ENCODE measurements around the gene MYO1F.

The MYO1F gene

DNA sequence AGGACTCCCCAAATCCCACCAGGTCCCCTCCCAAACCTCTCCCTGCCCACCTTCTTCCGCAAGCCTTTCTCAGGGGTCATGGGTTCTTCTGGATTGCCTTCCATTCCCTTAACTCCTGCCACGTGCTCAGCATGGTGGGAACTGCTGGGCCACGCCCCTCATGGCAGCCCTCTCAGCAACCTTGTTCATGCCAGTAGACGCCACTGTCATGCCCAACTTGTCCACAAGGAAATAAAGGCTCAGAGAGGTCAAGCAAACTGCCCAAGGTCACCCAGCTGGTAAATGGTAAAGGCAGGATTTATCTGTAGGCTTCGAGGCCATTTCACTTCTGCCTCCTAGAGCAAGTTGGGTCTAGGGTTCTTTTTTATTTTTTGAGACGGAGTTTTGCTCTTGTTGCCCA is 85.7 kb downstream of the MYO1F start:
- no peak for DNase-seq (ENCODE audit: low spot score)

DNA sequence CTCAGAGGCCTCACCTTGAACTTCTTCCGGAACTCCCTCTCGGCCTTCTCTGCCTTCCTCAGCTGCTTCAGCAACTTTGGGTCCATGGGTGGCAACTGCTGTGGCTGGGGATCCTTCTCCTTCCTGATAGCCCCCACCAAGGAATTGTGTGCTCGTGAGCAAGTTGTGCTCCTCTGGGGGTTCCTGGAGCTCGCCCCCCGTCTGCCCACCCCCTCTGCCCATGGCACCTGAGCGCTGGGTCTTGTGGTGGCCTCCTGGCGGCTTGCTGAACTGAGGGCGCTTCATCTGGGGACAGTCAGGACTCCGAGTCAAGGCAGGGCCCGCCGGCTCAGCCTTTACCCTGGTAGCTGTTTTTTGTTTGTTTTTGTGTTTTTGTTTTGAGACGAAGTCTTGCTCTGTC is 86.4 kb downstream of the MYO1F start:
- no peak for DNase-seq (ENCODE audit: low spot score)

DNA sequence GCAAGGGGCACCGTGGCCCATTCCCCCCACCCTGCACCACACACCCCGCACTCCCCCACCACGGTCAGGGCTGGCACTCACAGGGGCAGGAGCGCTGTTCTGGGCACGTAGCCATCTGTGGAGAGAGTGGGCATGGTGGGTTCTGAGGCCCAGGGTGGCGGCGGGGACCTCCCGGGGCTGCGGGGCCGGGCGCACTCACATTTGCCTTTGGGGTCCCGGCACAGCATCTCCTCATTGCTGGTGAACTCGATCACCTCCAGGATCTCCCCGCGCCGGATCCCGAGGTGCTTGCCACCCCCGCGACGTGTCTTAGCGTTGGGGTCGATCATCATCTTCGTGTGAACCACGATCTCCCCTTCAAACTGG is 86.9 kb downstream of the MYO1F start:
- DNase-seq (ENCODE audit: low spot score), result no peak

DNA sequence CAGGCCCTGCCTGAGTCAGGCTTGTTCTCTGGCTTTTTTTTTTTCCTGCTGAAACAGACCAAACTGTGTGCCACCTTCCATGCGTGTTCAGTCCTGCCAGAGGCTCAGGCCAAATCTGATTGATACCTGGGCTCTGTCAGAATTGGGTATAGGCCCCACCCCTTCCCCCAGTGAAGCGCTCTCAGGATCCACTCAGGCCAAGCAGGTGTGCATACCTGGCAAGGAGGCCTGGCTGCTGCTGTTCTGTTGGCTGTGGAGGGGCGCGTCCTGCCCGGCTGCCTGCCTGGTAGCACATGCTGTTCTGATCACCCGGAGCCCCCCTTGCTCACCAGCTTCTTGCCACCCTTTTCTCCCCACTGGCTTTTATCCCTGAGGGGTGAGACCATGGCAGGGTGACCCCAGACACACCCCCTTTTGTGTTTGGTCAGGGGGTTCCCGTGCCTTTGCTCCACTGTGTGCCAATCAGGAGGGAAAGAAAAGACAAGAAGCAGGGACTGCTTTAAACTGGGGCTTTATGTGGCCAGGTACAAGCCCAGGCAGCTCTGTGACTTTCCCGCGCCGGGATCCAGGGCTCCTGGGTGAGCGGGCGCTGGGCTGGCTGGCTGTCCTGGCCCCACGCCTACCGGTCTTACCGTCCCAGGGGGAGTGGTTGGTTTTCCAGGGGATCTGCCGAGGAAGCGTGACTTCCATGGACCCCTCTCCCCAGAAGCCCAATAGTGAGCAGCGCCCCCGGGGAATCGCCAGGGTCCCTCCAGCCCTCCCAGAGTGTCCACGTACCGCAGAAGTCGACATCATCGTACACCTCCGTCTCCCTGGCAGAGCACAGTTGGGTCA is 87.5 kb downstream of the MYO1F start:
- no peak for DNase-seq (ENCODE audit: low spot score)

DNA sequence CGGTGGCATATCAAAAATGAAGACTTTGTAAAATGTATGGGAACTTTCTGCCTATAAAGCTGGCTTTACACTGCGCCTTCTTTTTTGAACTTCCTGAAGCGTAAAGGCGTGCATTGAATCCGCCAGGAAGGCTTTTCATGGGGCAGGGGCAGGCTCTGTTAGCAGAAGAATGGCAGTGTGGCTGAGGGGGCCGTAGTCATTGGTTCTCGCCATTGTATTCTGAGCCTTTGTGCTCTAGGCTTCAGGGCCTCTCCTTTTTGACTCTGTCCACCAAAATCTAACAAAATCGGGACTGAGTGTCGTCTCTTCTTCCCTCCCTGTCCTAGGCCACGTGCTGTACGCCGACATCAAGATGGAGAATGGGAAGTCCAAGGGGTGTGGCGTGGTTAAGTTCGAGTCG is 88.9 kb downstream of the MYO1F start:
- no peak for DNase-seq (ENCODE audit: low spot score)

DNA sequence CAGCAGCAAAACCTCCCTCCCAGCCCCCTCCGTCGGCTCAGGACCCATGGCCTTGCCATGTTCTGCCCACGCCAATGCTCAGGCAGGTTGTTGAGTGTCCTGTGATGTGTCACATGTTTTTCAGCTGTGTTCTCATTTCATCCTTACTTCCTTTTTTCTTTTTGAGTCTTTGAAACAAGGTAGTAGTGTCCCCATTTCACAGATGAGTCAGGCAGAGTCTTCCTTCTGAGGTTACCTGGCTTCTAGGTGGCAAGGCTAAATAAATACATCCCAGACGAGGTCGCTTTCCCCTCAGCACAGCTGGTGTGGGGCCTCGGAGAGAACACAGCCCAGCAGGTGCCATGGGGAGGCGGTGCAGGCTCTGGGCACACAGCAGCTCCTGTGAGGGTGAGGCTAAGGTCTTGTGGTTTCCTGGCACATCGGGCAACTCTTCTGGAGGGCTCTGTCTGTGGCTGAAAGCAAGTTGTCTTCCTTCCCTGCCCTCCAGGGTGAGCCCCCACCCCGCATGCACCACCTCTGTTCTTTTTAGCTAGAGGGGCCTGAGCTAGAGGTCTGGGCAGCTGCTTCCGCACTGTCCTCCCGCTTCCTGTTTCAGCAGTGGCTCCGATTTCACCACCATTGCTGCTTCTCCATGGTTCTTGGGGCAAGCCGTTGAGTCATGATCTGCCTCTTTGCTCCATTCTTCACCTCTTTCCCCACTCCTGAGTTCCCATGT is 89.9 kb downstream of the MYO1F start:
- DNase-seq (ENCODE audit: low spot score), result no peak

DNA sequence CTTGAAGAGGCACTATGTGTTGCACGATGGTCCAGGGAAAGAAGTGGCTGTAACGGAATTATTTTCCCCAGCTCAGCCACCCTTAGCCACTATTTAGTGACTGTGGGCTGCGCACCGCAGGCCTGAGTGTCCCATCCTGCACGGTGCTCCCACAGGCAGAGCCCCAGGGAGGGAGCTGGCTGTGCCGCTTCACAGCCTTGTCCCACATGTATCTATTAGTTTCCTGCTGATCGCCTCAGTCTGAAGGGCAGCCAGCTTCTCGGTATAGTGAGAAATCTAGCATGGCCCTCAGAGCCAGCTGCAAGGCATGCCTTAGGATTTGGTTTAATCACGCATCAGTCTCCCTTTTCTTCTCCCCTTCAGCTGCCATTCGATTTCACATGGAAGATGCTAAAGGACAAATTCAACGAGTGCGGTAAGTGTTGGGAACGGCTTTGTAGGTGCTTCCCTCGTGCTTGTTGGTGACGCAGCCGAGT is 90.5 kb downstream of the MYO1F start:
- DNase-seq (ENCODE audit: low spot score), result no peak

DNA sequence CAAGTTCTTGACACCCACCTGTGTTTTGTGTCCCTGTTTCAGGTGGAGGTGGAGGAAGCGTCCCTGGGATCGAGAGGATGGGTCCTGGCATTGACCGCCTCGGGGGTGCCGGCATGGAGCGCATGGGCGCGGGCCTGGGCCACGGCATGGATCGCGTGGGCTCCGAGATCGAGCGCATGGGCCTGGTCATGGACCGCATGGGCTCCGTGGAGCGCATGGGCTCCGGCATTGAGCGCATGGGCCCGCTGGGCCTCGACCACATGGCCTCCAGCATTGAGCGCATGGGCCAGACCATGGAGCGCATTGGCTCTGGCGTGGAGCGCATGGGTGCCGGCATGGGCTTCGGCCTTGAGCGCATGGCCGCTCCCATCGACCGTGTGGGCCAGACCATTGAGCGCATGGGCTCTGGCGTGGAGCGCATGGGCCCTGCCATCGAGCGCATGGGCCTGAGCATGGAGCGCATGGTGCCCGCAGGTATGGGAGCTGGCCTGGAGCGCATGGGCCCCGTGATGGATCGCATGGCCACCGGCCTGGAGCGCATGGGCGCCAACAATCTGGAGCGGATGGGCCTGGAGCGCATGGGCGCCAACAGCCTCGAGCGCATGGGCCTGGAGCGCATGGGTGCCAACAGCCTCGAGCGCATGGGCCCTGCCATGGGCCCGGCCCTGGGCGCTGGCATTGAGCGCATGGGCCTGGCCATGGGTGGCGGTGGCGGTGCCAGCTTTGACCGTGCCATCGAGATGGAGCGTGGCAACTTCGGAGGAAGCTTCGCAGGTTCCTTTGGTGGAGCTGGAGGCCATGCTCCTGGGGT is 91.5 kb downstream of the MYO1F start:
- DNase-seq (ENCODE audit: low spot score), result no peak

DNA sequence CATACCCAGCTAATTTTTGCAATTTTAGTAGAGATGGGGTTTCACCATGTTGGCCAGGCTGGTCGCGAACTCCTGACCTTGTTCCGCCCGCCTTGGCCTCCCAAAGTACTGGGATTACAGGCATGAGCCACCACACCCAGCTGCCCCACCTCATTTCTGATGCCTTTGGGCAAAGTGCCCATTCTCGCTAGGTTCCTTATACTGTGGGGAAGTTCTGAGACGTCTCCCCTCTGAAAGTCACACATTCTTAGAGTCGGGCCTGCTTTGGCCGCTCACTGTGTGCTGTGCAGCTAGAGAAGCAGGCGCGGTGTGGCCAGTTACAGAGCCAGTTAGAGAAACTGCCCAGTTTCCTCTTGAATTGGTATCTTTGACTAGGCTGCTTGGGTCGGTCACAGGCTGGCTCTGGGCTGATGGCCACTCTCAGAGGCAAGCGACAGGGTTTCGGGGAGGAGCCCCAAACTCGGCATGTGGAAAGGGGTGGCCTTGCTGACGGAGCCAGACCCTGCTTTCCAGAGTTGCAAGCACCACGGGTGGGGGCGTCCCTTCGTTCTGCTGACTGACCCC is 92.8 kb downstream of the MYO1F start:
- no peak for DNase-seq (ENCODE audit: low spot score)

DNA sequence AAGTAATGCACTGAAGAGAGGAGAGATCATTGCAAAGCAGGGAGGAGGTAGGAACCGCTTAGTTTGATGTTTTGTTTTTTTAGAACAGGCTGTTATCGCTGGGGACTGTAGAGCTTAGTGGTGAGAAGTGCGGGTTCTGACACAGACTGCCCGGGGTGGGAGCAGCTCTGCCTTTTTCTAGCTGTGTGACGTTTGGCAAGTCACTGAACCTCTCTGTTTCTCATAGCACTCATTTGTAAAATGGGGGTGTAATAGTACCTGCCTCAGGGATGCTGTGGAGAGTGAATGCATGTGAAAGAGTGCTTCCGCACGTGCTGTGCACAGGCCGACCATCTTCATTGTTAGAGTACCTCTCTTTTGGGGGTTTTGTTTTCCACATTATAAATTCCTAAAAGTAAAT is 94.1 kb downstream of the MYO1F start:
- no peak for DNase-seq (ENCODE audit: low spot score)

DNA sequence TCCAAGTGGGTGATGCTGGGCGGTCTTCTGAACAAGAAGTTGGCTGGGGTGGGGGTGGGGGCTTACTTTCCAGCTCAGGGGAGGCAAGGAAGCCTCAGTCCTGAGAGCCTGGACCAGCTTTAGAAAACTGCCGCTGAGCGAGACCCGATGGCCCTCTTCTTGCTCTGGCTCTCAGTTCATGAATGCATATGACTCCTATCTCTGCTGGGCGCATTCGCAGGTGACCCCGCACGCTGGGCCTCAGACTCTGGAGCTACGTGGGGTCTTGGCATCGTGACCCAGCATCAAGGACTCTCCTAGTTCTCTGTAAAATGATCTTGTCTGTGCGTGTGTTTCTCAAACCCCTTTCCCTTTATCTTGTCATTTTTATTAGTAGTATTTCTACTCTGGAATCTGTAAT is 94.5 kb downstream of the MYO1F start:
- no peak for DNase-seq (ENCODE audit: low spot score)

DNA sequence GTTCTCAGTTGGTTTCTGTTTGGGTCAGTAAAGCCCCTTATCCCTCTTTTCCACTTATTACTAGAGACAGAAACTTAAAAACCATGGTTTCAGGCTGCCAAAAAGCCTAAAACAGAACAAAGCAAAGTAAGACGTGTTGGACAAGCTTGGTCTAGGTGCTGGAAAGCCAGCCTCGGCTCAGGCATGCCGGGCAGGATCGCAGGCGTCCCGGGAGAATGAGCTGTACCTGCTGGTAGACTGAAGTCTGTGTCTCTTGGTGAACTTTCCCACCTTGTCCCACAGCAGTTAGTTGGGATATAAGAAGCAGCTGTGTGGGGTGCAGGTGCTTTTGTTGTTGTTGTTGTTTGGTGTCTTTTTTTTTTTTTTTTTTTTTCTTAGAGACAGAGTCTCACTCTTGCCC is 95.6 kb downstream of the MYO1F start:
- DNase-seq (ENCODE audit: low spot score), result no peak

DNA sequence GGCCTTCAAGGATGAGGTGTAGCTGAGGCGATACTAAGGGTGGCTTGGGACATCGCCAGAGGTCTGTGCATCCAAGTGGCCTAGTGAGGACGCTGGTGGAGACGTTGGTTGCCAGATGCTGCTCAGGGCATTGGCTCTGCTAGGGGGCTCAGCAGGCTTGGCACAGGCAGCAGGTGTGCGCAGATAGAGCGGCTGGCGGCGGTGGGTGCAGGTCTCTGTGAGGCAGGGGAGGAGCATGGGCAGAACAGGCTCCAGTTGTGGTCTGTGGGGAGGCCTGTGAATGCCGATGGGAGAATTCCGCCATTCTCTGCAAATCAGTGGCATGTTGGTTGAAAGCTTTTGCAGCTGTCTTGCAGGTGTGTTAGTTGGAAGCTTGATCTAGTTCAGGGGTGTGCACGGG is 96.0 kb downstream of the MYO1F start:
- DNase-seq (ENCODE audit: low spot score), result no peak

DNA sequence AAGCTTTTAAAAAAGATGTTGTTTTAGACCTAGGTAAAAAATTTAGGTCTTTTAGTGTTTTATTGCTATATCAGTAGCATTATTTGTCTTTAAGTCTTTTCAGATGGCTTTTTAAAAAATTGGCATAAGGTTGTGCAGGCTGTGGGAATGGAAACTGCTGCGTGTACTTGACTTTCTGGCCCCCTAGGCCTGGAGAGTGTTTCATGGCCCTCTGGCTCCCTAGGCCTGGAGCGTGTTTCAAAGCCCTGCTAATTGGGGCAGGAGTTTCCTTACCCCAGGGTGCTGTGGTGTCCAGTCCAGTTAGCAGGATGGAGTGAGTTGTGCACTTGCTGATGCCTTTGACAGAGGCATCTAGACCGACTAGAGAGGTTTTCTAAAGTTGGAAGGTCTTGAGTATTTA is 98.6 kb downstream of the MYO1F start:
- DNase-seq (ENCODE audit: low spot score), result no peak

DNA sequence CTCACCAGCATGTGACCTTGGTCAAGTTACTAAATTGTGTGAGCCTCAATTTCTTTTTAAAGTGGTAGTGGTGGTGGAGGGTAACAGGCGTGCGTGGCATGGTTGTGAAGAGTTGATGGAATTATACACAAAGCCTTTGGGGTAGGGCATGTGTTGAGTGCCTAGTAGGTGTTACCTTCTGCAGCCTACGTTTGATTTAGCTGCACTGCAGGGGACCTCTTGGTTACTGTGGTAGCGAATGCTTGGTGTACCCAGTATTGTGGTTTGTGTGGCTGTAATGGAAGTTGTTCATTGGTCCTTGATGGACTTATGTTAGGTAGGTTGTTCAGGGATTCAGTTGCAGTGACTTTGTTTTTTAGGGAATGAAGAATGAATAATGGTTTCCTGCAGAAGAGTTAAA is 99.4 kb downstream of the MYO1F start:
- DNase-seq (ENCODE audit: low spot score), result no peak

DNA sequence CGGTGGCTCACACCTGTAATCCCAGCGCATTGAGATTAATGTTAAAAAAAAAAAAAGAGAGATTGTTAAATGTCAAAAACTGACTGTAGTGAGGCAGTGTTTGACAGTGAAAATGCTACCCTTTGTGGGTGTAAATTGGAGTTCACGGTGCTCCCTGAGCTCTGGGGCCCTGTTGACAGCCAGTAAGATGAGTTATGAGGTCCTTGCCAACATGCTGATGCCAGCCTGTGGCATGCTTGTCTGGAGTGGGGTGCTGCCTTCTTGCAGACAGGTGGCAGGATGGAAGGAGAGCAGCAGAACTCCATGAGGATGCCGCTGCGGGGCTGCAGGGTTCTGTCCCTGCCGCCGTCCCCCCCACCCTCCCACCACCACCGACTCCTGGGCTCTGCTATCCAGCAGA is 100.7 kb downstream of the MYO1F start:
- DNase-seq (ENCODE audit: low spot score), result peak; percentile 53

DNA sequence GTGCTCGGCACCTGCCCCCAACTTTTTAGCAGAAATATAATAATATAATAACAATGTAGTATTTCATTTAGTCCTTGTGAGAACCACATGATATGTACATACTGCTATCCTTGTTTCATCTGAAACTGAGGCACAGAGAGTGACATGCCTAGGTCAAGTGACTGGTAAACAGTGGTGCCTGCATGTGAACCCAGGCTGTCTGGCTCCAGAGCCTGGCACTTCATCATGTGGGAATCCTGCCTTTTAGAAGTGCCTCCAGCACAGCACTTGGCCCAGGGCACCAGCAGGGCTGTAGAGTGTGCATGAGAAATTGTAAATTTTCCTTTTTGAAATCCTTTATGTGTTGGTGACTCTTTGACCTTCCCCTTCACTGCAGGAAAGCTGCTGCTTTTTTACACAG is 102.2 kb downstream of the MYO1F start:
- no peak for DNase-seq (ENCODE audit: low spot score)

DNA sequence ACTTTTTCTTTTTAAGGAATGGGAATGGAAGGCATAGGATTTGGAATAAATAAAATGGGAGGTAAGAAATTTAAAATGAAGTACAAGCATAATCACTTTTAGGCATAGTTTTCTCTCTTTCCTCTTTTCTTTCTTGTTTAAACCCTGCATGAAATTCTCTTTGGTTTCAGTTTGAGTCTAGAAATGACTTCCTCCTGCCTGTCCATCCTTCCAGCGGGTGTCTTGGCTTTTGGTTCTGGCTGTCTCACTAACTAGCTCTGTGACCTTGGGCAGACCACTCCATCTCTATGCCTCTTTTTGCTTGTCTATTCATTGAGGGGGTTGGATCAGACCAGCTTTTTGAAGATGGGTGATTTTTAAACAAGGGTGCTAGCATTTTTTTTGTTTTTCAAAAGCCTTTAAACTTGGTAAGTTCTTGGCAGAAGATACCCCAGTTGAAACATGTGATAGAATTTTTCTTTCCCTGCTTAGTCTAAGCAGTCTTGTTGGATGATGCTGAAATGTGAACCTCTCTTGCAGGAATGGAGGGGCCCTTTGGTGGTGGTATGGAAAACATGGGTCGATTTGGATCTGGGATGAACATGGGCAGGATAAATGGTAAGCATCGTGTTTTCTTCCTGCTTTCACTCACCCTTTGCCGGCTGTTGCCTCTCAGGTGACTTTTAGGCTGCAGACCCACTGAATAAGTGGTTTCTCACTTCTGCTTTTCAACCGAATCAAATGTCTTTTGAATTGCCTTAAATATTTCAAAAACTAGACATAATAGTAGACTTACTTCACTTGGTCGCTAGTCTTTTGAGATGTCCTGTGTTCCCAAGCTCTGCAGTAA is 103.4 kb downstream of the MYO1F start:
- DNase-seq (ENCODE audit: low spot score), result no peak

Measured in cerebellar cortex (tissue), 1 donor.